Body of pancreas (tissue), 4 donors: ENCODE data around the gene NFATC4. TPM values are rescaled to one million over a fixed set of nuclear protein-coding genes. Genes with fewer than 3 reads are reported as not detected.
A peak's percentile ranks its signal among the peaks of the same experiment; 100 is the strongest.

Experiments
- ATAC-seq: fragments of 150-250 bp; one replicate; pipeline ENCODE4 v1.9.1; 2016
- DNase-seq, 4 donors: peaks; one replicate each; pipeline ENCODE4 v3.0.0-alpha.2; 2019
- H3K27ac ChIP-seq, 4 donors: fragments of 200-600 bp; sonication (generic); 1 replicate in 3 of 4; 2 replicates in 1 of 4; pipeline versions ENCODE4 v1.5.1 to v1.6.1; 2016 to 2019; ENCODE audit warnings: mild to moderate bottlenecking in 1 of 4, mixed read lengths in 1 of 4, moderate library complexity in 1 of 4
- H3K27me3 ChIP-seq, 2 donors: fragments of 200-600 bp; sonication (generic); one replicate each; pipeline ENCODE4 v1.6.0; 2016; ENCODE audit warnings: mild to moderate bottlenecking in 1 of 2
- H3K36me3 ChIP-seq, 2 donors: fragments of 200-600 bp; sonication (generic); replicated peaks in 1 of 2; 2 replicates each; pipeline ENCODE4 v1.5.1; 2016; ENCODE audit warnings: low read depth in 2 of 2; ENCODE audit not compliant: insufficient read depth in 1 of 2
- H3K4me1 ChIP-seq: fragments of 200-600 bp; sonication (generic); one replicate; pipeline ENCODE4 v1.6.0; 2016
- H3K4me3 ChIP-seq, 2 donors: fragments of 200-600 bp; sonication (generic); 1 replicate in 1 of 2; 2 replicates in 1 of 2; pipeline ENCODE4 v1.5.1; 2016 to 2019
- H3K9me3 ChIP-seq, 3 donors: fragments of 200-600 bp; sonication (generic); 1 replicate in 2 of 3; 2 replicates in 1 of 3; pipeline ENCODE4 v1.5.1; 2016
- POLR2A ChIP-seq, 3 donors: fragments of 450-650 bp; IDR thresholded peaks; one replicate each; pipeline ENCODE4 v1.6.1; 2016; ENCODE audit warnings: antibody characterized with exemption in 3 of 3, mild to moderate bottlenecking in 2 of 3
- WGBS, 2 donors: methylation state at CpG; one replicate each; pipeline ENCODE4 v1.1.5; 2017; 5-methylcytosine and 5-hydroxymethylcytosine counted together
- intact Hi-C: fragments of 100-400 bp; cut with DNase I; formaldehyde crosslinking; loops from one replicate; pipeline ENCODE4 v1.15.1; 2023
- total RNA-seq, 2 donors: library from RNA; depleted of rRNA; stranded (reverse); fragments of >200 nt; gene quantifications; one replicate each; pipeline ENCODE4 v1.1.0, GENCODE V29; 2016
- TF ChIP-seq, protein P1 (sequence below), 7 experiments: fragments of 450-650 bp in 4 of 7; fragments of 200-600 bp in 3 of 7; sonication (generic) in 3 of 7; IDR thresholded peaks; one replicate each; pipeline ENCODE4 v1.5.1; 2016 to 2019; ENCODE audit warnings: antibody characterized with exemption in 7 of 7

The NFATC4 gene
- total RNA-seq, 2 donors from 2014 or later: 11.9 to 19.8 TPM

DNA sequence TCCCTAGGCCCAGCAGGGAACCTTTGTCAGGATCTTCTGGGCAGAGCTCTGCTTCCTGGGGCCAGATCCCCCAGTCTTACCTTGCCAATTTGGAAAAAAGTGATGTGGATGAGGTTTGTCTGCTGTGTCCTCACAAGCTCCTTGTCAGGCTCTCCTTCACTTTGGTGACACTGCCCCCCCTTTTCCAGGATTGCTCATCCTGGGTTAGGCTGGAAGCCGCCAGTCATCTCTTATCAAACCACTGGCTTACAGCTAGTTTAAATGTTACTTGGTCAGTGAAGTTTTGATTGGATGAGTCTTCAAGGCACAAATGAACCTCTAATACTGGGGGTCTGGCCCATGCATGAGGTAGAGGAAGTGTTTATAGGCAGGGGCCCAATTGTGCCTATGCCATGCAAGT lies 46.1 kb downstream of the NFATC4 start:
- Histone ChIP-seq H3K9me3 (no peaks in the 10 kb centered on the region), H3K27me3 (no peaks in the 10 kb centered on the region), H3K36me3 (no peaks in the 10 kb centered on the region), H3K4me1 (peaks cover 19% of the 10 kb centered on the region), H3K4me3 (no peak overlapping the region), H3K27ac (no peak overlapping the region)
- intact Hi-C loops: loop anchor here (5.0 kb wide), 1 partner anchor 42 kb away; no protein-coding TSS in a partner anchor
- ATAC-seq: no peak
- TF ChIP-seq, protein P1, sequence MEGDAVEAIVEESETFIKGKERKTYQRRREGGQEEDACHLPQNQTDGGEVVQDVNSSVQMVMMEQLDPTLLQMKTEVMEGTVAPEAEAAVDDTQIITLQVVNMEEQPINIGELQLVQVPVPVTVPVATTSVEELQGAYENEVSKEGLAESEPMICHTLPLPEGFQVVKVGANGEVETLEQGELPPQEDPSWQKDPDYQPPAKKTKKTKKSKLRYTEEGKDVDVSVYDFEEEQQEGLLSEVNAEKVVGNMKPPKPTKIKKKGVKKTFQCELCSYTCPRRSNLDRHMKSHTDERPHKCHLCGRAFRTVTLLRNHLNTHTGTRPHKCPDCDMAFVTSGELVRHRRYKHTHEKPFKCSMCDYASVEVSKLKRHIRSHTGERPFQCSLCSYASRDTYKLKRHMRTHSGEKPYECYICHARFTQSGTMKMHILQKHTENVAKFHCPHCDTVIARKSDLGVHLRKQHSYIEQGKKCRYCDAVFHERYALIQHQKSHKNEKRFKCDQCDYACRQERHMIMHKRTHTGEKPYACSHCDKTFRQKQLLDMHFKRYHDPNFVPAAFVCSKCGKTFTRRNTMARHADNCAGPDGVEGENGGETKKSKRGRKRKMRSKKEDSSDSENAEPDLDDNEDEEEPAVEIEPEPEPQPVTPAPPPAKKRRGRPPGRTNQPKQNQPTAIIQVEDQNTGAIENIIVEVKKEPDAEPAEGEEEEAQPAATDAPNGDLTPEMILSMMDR (IDR thresholded peaks at IDR 0.05): no peak
- TF ChIP-seq POLR2A (IDR thresholded peaks at IDR 0.05): no peak
- WGBS, 2 donors: 80 to 100% methylated on average over 1 of the region's 1 CpG
- DNase-seq: no peak

GRCh38 chr14:24414732-24415420 lies 46.9 kb downstream of the NFATC4 start:
- no peaks in the 10 kb centered on the region for H3K27me3 ChIP-seq
- ATAC-seq (no peak), DNase-seq (peak in 1 of 4 donors; percentile 11)
- no peaks in the 10 kb centered on the region for H3K36me3 ChIP-seq
- intact Hi-C loops: loop anchor here (5.0 kb wide), 1 partner anchor 43 kb away; no protein-coding TSS in a partner anchor
- H3K4me1 ChIP-seq: peaks cover 25% of the 10 kb centered on the region
- H3K27ac ChIP-seq: no peak overlapping the region
- H3K4me3 ChIP-seq: no peak overlapping the region
- H3K9me3 ChIP-seq: no peaks in the 10 kb centered on the region
- no peak for TF ChIP-seq POLR2A (IDR thresholded peaks at IDR 0.05)
- TF ChIP-seq, protein P1 (IDR thresholded peaks at IDR 0.05): no peak
- whole genome bisulfite sequencing, 2 donors: 87 to 90% methylated on average over 10 to 15 of the region's 15 CpGs

DNA sequence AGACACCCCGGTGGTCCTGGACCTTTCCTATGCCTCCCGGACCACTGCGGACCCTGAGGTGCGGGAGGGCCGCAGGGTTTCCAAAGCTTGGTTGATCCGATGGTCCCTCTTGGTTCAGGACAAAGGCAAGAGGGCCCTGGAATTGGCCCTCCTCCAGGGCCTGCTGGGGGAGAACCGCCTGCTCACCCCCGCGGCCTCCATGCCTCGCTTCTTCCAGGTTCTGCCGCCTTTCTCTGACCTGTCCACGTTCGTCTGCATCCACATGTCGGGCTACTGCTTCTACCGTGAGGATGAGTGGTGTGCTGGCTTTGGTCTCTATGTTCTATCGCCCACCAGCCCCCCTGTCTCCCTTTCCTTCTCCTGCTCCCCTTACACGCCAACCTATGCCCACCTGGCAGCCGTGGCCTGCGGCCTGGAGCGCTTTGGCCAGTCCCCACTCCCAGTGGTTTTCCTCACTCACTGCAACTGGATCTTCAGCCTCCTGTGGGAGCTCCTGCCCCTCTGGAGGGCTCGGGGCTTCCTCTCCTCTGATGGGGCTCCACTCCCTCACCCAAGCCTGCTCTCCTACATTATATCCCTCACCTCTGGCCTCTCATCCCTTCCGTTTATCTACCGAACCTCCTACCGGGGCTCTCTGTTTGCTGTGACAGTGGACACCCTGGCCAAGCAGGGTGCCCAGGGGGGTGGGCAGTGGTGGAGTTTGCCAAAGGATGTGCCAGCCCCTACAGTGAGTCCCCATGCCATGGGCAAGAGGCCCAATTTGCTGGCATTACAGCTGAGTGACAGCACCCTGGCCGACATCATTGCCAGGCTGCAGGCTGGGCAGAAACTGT lies 47.7 kb downstream of the NFATC4 start:
- peak in 1 of 4 donors; percentile 10 for DNase-seq
- ATAC-seq: no peak
- 90 to 91% methylated on average over 24 to 25 of the region's 25 CpGs for WGBS, 2 donors

DNA sequence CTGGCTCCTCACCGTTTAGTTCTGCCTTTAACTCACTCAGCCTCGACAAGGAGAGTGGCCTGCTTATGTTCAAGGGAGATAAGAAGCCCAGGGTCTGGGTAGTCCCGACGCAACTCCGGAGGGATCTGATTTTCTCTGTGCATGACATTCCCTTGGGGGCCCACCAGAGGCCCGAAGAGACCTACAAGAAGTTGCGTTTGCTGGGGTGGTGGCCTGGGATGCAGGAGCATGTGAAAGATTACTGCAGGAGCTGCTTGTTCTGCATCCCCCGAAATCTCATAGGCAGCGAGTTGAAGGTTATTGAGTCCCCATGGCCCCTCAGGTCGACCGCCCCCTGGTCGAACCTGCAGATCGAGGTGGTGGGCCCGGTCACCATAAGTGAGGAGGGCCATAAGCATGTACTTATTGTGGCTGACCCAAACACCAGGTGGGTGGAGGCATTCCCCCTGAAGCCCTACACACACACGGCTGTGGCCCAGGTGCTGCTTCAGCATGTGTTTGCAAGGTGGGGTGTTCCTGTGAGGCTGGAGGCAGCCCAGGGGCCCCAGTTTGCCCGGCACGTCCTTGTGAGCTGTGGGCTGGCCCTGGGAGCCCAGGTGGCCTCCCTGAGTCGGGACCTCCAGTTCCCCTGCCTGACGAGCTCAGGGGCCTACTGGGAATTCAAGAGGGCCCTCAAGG lies 48.4 kb downstream of the NFATC4 start:
- intact Hi-C loops: no loop called here
- Histone ChIP-seq H3K9me3 (no peaks in the 10 kb centered on the region), H3K4me1 (peaks cover 30% of the 10 kb centered on the region), H3K4me3 (no peak overlapping the region), H3K27ac (no peak overlapping the region), H3K36me3 (no peaks in the 10 kb centered on the region), H3K27me3 (no peaks in the 10 kb centered on the region)
- WGBS, 2 donors: 77 to 79% methylated on average over 6 to 18 of the region's 19 CpGs
- TF ChIP-seq, protein P1 (IDR thresholded peaks at IDR 0.05): no peak
- no peak for TF ChIP-seq POLR2A (IDR thresholded peaks at IDR 0.05)
- peak in 1 of 4 donors; percentile 14 for DNase-seq
- ATAC-seq: no peak

More for the DNA sequence above, 47.7 kb downstream of the NFATC4 start:
- H3K36me3 ChIP-seq: no peaks in the 10 kb centered on the region
- H3K9me3 ChIP-seq: no peaks in the 10 kb centered on the region
- H3K4me3 ChIP-seq: no peak overlapping the region
- no peak for TF ChIP-seq POLR2A (IDR thresholded peaks at IDR 0.05)
- TF ChIP-seq, protein P1 (IDR thresholded peaks at IDR 0.05): no peak
- H3K4me1 ChIP-seq: peaks cover 25% of the 10 kb centered on the region
- H3K27me3 ChIP-seq: no peaks in the 10 kb centered on the region
- intact Hi-C loops: no loop called here
- H3K27ac ChIP-seq: no peak overlapping the region
